HCT116 (cell line): ENCODE data around the gene ROBO1.

Experiments
- MAX ChIP-seq: IDR thresholded peaks from 2 replicates; pipeline ENCODE4 v1.6.1; 2012
- ZBTB33 ChIP-seq: IDR thresholded peaks from 2 replicates; pipeline ENCODE4 v1.6.1; 2011; ENCODE audit warnings: mild to moderate bottlenecking, low read length, moderate library complexity; ENCODE audit not compliant: insufficient replicate concordance; ENCODE audit errors: extremely low read depth

GRCh38 chr3:78887029-78887428, 880.8 kb downstream of the ROBO1 start:
- TF ChIP-seq ZBTB33 (no peak), MAX (no peak)
